Stimulated activated CD8-positive, alpha-beta memory T cell treated with anti-CD3 and anti-CD28 coated beads, Interleukin-4, amount 100 ng/mL, for 24 hours (primary cell): ENCODE results near the gene TM9SF1.

Source experiments
- DNase-seq: peaks from one replicate; pipeline ENCODE4 v3.0.0-alpha.2; 2020; ENCODE audit warnings: low read depth

TM9SF1 gene

DNA sequence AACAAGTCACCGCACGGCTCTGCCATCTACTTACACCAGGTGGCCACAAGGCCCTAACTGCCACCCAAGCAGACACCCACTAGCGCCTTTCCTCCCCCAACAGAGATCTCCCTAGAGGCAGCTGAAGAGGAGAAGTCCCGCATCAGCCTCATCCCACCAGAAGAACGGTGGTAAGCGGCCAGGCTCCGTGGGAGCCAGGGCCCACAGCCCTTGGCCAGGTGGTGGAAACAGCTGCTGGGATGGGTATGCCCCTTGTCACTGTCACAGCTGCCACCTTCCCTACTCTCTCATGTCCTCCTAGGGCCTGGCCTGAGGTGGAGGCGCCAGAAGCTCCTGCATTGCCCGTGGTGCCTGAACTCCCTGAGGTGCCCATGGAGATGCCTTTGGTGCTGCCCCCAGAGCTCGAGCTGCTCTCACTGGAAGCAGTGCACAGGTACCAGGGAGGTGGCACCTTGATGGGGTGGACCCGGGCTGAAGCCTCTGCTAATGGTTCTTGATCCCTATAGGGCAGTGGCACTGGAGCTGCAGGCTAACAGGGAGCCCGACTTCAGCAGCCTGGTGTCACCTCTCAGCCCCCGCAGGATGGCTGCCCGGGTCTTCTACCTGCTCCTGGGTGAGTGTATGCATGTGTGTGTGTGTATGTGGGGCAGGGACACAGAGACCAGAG lies 15.8 kb downstream of the TM9SF1 start:
- no peak for DNase-seq

DNA sequence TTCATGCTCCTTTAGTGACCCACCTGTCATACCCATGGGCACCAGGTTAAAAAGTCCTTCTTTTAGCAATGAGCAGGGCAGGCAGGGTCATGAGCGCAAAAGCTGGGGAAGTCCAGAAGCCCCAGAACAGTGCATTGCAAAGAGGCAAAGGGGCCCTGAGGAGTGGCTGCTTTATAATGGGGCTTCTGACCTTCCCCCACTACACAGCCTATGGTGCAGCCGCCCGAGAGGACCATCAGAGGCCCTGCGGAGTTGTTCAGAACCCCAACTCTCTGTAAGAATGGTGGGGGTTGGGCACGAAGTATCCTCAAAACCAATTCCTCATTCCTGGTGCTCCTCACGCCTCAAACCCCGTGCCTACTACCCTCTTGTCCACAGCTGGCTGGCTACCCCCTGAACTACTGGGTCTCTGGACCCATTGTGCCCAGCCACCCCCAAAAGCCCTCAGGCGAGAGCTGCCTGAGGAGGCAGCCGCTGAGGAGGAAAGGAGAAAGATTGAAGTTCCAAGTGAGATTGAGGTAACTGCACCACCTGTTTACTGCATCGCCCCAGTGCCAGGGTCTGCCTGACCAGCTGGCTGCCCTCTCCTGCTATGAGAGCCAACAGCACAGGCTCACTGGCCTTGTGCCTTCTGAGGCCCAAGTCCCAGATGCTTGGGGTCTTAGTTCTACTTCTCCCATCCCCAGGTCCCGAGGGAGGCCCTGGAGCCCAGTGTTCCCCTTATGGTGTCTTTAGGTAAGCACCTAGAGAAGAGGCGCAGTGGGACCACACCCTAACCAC lies 16.7 kb downstream of the TM9SF1 start:
- no peak for DNase-seq

- DNase-seq = no peak
These were observed 17.4 kb downstream of the TM9SF1 start for GRCh38 chr14:24177891-24178290.

GRCh38 chr14:24177041-24177825 lies 18.0 kb downstream of the TM9SF1 start:
- DNase-seq = no peak

DNA sequence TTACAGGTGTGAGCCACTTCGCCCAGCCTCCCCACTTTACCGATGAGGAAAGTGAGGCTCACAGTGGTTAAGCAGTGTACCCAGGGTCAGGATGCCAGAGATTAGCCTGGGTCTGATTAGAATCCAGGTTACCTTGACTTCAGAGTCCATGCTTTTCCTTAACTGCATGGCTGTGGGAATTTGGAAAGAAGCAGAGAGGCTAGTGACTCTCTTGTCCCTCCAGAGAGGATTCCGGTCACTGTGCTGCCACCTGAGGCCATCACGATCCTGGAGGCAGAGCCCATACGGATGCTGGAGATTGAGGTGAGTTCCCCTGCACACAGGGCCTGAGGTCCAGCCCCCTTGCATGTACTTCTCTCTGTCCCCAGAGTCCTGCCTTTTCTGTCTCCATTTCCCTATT lies 18.6 kb downstream of the TM9SF1 start:
- no peak for DNase-seq

GRCh38 chr14:24172871-24173281 lies 22.4 kb downstream of the TM9SF1 start:
- no peak for DNase-seq

DNA sequence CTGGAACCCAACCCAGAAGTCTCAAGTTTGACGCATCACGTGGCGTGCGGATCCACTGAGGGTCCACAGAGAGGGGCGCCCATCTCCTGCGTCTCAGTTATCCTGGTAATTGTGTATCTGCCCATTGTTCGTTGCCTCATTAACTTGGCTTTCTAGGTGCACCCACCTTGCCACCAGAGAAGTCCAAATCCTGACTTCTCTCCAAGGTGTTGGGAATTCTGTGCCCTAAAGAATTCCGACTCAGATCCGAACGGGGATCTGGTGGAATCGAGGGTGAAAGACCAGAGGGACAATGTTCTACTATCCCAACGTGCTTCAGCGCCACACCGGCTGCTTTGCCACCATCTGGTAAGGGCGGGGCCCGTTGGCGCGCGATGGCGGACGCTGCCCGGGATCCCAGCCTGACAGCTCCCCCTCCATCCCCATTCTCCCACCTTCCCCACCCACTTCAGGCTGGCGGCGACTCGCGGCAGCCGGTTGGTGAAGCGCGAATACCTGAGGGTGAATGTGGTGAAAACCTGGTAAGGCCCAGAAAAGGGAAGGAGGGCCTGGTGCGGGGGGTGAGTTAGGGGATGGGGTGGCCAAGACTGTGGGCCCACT lies 22.9 kb downstream of the TM9SF1 start:
- no peak for DNase-seq

- DNase-seq = peak; percentile 55
These were observed 23.6 kb downstream of the TM9SF1 start, which contains the start of gene REC8 for GRCh38 chr14:24171422-24172260. Gene REC8 (plus strand): TSS chr14:24172080. CDS start chr14:24172553, 473 bp downstream.

GRCh38 chr14:24167469-24168114 lies 27.6 kb downstream of the TM9SF1 start:
- no peak for DNase-seq

GRCh38 chr14:24165785-24166184 lies 29.5 kb downstream of the TM9SF1 start:
- no peak for DNase-seq

- no peak for DNase-seq
These were observed 30.7 kb downstream of the TM9SF1 start for GRCh38 chr14:24164518-24164991.

DNA sequence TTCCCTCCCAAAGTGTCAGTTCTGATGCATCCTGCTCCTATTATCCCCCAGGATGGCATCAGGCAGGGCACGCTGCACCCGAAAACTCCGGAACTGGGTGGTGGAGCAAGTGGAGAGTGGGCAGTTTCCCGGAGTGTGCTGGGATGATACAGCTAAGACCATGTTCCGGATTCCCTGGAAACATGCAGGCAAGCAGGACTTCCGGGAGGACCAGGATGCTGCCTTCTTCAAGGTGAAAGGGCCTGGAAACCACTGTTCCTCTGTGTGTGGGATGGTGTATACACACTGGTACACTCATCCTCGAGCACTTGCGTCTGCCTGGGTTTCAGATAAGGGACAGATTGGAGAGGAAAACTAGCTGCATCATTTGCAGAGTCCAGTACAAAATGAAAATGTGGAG lies 33.1 kb downstream of the TM9SF1 start:
- no peak for DNase-seq

GRCh38 chr14:24160850-24161804 lies 34.1 kb downstream of the TM9SF1 start, which contains the start of gene IRF9:
Gene IRF9 (plus strand): TSS chr14:24161265. CDS start chr14:24162145, 880 bp downstream.
- peak; percentile 95 for DNase-seq

- DNase-seq = no peak
These were observed 34.8 kb downstream of the TM9SF1 start for GRCh38 chr14:24160499-24160849.

GRCh38 chr14:24159777-24160498 lies 35.3 kb downstream of the TM9SF1 start:
- DNase-seq = no peak

GRCh38 chr14:24157331-24157730 lies 37.9 kb downstream of the TM9SF1 start:
- no peak for DNase-seq

DNA sequence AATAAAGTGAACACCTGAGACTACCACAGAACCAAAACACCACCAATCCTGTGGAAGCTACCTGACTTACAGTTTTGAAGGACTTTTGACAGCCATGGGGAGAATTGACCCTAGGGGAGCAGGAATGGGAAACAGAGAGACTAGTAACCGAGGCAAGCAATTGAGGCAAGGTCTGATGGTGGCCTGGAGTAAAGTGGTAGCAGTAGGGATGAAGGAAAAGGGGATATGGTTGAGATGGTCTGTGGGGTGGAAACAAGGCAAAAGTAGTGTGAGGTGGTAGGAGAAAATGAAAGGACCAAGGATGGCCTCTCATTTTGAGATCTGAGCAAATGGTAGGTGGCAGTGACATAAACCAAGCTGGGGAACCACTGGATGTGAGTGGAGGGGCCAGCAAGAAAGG lies 38.4 kb downstream of the TM9SF1 start:
- no peak for DNase-seq

GRCh38 chr14:24155100-24155499 lies 40.1 kb downstream of the TM9SF1 start:
- no peak for DNase-seq
